Activated CD4-positive, alpha-beta memory T cell treated with anti-CD3 and anti-CD28 coated beads, Interleukin-2, amount 10 ng/mL, durations not matched to agents 7 days and 5 days (primary cell): Measurements from ENCODE around the gene POMT1. TPM values are rescaled to one million over a fixed set of nuclear protein-coding genes. Genes with fewer than 3 reads are reported as not detected.
A peak's percentile ranks its signal among the peaks of the same experiment; 100 is the strongest.

Experiments used
- CTCF ChIA-PET: fragments of 350-600 bp; sonication (Branson Sonifier 250); formaldehyde crosslinking; loops from one replicate; lab custom pipeline; 2021; ENCODE audit warnings: antibody characterized with exemption, inconsistent platforms; lab: Charles Lee
- POLR2A ChIA-PET: fragments of 350-600 bp; sonication (Branson Sonifier 250); formaldehyde crosslinking; loops from one replicate; lab custom pipeline; 2021; ENCODE audit warnings: antibody characterized with exemption; lab: Charles Lee
- DNase-seq: peaks from one replicate; pipeline ENCODE4 v3.0.0-alpha.2; 2020
- H3K27ac Mint-ChIP-seq: one replicate; pipeline ENCODE4 v1.8.0; 2021; ENCODE audit warnings: mild to moderate bottlenecking, mixed read lengths
- H3K27me3 Mint-ChIP-seq: one replicate; pipeline ENCODE4 v1.8.0; 2021; ENCODE audit warnings: mixed read lengths
- H3K36me3 Mint-ChIP-seq: one replicate; pipeline ENCODE4 v1.8.0; 2021; ENCODE audit warnings: low read depth, mixed read lengths
- H3K4me1 Mint-ChIP-seq: one replicate; pipeline ENCODE4 v1.8.0; 2021; ENCODE audit warnings: mixed read lengths
- H3K4me3 Mint-ChIP-seq: one replicate; pipeline ENCODE4 v1.8.0; 2021; ENCODE audit warnings: mild to moderate bottlenecking, mixed read lengths
- H3K9me3 Mint-ChIP-seq: one replicate; pipeline ENCODE4 v1.8.0; 2021; ENCODE audit warnings: mixed read lengths
- total RNA-seq, 2 experiments: library from RNA; stranded (reverse); gene quantifications; one replicate each; pipeline ENCODE4 v1.2.3, GENCODE V29; 2021

POMT1 gene
- total RNA-seq, 2 experiments from 2014 or later: 52.5 to 53.8 TPM

DNA sequence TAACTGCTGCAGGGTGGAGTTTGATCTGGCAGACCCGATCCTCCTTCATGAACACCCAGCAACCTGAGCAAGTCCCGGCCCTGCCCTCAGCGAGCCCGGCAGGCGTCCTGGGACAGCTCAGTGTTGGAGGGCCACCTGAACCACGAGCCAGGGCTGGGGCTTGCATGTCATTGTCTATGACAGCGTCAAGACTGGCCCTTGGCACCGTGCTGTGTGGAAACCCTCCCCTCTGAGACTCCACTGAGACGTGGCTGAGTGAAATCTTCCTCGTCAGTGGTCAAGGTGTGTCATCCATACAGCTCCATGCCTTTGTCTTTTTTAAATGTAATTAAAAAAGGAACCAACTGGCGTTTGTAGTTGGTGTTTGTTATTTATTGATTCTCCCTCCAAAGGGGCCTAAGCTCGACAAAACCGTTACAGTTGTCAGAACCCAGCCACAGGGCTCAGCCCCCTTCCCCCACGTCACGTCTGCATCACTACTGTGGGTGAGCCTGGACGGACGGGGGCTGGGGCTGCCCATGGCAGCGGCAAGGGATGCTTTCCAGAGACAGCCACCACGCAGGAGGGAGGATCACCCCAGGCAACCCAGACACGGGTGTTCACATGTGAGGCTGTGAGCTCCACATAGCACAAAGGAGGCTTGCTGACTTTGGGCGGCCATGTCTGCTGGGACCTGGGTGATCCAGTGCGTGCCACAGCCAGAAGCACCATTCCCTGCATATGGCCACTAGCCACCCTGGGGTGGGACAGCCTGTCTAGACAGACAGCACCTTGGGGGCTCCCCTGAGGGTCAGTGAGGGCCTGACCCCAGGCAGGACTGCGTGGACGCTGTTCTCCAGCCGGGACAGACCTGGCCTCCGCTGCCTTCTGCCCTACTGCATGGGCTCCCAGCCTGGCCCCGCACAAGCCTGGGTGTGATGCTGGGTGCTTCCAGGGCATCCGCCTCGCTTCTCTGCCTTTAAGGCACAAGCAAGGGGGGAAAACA lies 21.0 kb downstream of the POMT1 start:
- no peaks in the 10 kb centered on the region for H3K27me3 Mint-ChIP-seq
- H3K4me1 Mint-ChIP-seq: peaks cover 8% of the 10 kb centered on the region
- ChIA-PET CTCF (interaction anchor here (0.6 kb wide), 1 partner anchor 164 kb away, joined by 3 read pairs; no protein-coding TSS in a partner anchor), POLR2A (interaction anchor here (0.6 to 1.2 kb wide), 2 partner anchors 20 to 105 kb away, joined by 3 read pairs; no protein-coding TSS in a partner anchor)
- DNase-seq: no peak
- H3K9me3 Mint-ChIP-seq: no peaks in the 10 kb centered on the region
- H3K27ac Mint-ChIP-seq: no peak overlapping the region
- no peak overlapping the region for H3K4me3 Mint-ChIP-seq
- H3K36me3 Mint-ChIP-seq: peaks cover 60% of the 10 kb centered on the region

DNA sequence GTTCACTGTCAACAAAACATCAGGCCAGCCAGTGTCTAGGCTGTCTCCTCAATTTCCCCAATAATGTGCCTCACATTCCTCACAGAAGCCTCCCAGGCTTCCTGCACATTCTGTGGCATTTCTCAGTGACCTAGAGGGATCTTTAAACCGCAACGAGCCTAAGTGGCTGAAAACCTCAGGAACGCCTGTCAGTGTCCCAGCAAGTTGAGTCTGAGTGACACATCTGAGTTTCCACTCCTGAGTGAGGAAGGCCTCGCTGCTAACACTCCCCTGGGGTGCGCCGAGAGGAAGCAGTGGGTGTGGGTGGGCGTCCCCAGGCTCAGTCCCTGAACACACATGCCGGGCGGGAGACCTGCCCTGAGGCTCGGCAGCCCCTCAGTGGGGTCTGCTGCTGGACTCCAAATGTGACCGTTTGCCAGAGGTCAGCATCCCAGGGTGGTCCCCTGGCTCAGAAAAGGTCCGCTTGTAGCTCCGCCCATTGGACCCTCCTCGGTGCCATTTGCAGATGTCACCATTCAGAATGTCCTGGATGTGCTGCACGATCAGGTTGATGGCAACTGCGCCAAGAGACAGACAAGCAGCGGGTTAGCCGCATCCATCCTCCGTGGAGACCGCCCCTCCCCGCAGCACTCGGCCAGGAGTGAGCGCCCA lies 22.1 kb downstream of the POMT1 start:
- DNase-seq: no peak
- ChIA-PET POLR2A (interaction anchor here (0.9 to 1.6 kb wide), 2 partner anchors 9 to 152 kb away, joined by 3 read pairs; no protein-coding TSS in a partner anchor), CTCF (no interaction called here)
- H3K27me3 Mint-ChIP-seq: no peaks in the 10 kb centered on the region
- H3K4me1 Mint-ChIP-seq: peaks cover 13% of the 10 kb centered on the region
- no peak overlapping the region for H3K27ac Mint-ChIP-seq
- peaks cover 51% of the 10 kb centered on the region for H3K36me3 Mint-ChIP-seq
- no peak overlapping the region for H3K4me3 Mint-ChIP-seq
- H3K9me3 Mint-ChIP-seq: no peaks in the 10 kb centered on the region

GRCh38 chr9:131525643-131526565 lies 23.2 kb downstream of the POMT1 start:
- H3K27me3 Mint-ChIP-seq: no peaks in the 10 kb centered on the region
- H3K4me1 Mint-ChIP-seq: peaks cover 18% of the 10 kb centered on the region
- H3K36me3 Mint-ChIP-seq: peaks cover 45% of the 10 kb centered on the region
- CTCF ChIA-PET: no interaction called here
- no peaks in the 10 kb centered on the region for H3K9me3 Mint-ChIP-seq
- H3K27ac Mint-ChIP-seq: no peak overlapping the region
- POLR2A ChIA-PET: interaction anchor here (0.9 to 1.6 kb wide), 3 partner anchors 8 to 153 kb away, joined by 3 read pairs; no protein-coding TSS in a partner anchor
- DNase-seq: no peak
- no peak overlapping the region for H3K4me3 Mint-ChIP-seq

DNA sequence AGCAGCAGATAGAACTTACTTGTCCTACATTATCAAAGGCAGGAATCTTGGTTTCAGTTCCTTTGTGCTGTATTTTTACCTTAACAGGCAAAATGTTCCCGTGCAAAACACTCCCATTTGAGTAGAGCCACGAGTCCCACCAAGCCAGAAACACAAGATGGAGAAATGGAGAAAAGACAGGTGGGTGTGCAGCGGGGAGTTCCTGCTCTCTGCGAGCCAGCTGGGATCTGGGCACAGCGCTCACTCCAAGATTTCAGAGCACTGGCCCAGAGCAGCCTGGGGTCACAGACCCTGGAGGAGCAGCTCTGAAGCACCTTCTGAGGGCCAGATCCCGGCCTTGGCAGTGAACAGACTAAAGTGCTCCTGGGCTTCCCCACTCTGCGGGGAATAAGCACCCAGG lies 25.5 kb downstream of the POMT1 start:
- Mint-ChIP-seq H3K4me3 (peak overlapping the region; percentile 52), H3K9me3 (no peaks in the 10 kb centered on the region), H3K27ac (no peak overlapping the region), H3K4me1 (peaks cover 22% of the 10 kb centered on the region), H3K36me3 (peaks cover 34% of the 10 kb centered on the region), H3K27me3 (no peaks in the 10 kb centered on the region)
- POLR2A ChIA-PET: interaction anchor here (0.8 to 1.4 kb wide), 4 partner anchors 9 to 47 kb away, joined by 3 to 4 read pairs (median 4); partner anchors contain the start of gene POMT1
- no peak for DNase-seq
- CTCF ChIA-PET: interaction anchor here (1.0 kb wide), 1 partner anchor 178 kb away, joined by 3 read pairs; no protein-coding TSS in a partner anchor

DNA sequence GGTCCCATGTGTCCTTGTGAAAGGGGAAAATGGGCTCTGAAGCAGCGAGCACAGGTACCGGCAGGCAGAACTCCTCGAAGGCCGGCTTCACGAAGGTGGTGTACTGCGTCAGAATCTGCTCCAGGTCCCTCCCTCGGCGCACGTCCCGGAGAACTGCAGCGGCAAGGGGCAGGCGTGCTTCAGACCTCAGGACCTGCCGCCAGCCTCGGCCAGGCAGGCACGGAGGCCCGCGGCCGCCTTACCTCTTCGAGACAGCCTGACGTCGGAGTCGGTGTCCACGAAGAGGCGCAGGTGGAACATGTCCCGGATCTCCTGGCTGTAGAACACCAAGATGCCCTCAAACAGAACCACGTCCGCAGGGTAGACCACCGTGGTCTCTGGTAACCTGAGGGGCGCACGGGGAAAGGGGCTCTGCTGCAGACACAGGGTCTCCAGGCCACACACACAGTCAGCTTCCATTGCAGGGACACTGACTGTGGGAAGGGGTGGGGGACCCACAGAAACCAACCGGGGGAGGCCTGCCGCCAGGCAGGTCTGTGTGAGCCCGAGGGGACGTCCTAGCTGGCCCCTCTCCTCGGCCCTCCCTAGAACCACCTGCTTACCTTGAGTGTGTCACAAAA lies 26.3 kb downstream of the POMT1 start:
- CTCF ChIA-PET: no interaction called here
- H3K4me1 Mint-ChIP-seq: peaks cover 22% of the 10 kb centered on the region
- no peak overlapping the region for H3K27ac Mint-ChIP-seq
- no peaks in the 10 kb centered on the region for H3K9me3 Mint-ChIP-seq
- no peak overlapping the region for H3K4me3 Mint-ChIP-seq
- POLR2A ChIA-PET: interaction anchor here (1.1 to 1.4 kb wide), 3 partner anchors 10 to 26 kb away, joined by 3 to 4 read pairs (median 4); partner anchors contain the start of gene POMT1
- peaks cover 34% of the 10 kb centered on the region for H3K36me3 Mint-ChIP-seq
- H3K27me3 Mint-ChIP-seq: no peaks in the 10 kb centered on the region
- no peak for DNase-seq

- POLR2A ChIA-PET: interaction anchor here (1.1 kb wide), 1 partner anchor 10 kb away, joined by 4 read pairs; no protein-coding TSS in a partner anchor
- Mint-ChIP-seq H3K27me3 (no peaks in the 10 kb centered on the region), H3K27ac (peak overlapping the region; percentile 54), H3K4me3 (peak overlapping the region; percentile 73), H3K9me3 (no peaks in the 10 kb centered on the region), H3K4me1 (peaks cover 30% of the 10 kb centered on the region), H3K36me3 (peaks cover 27% of the 10 kb centered on the region)
- CTCF ChIA-PET: no interaction called here
- DNase-seq: no peak
Observed at GRCh38 chr9:131529597-131530545, 27.2 kb downstream of the POMT1 start.

GRCh38 chr9:131530546-131530919 lies 27.8 kb downstream of the POMT1 start:
- POLR2A ChIA-PET: no interaction called here
- Mint-ChIP-seq H3K27ac (peak overlapping the region; percentile 54), H3K4me1 (peaks cover 31% of the 10 kb centered on the region), H3K27me3 (no peaks in the 10 kb centered on the region), H3K9me3 (no peaks in the 10 kb centered on the region), H3K4me3 (peak overlapping the region; percentile 73), H3K36me3 (peaks cover 21% of the 10 kb centered on the region)
- no peak for DNase-seq
- CTCF ChIA-PET: no interaction called here

- Mint-ChIP-seq H3K36me3 (peaks cover 18% of the 10 kb centered on the region), H3K4me3 (peak within 1 kb of the TSS; percentile 73), H3K4me1 (peaks cover 31% of the 10 kb centered on the region), H3K27me3 (no peaks in the 10 kb centered on the region), H3K9me3 (no peaks in the 10 kb centered on the region), H3K27ac (peak within 1 kb of the TSS; percentile 54)
- POLR2A ChIA-PET: interaction anchor here (0.6 to 1.1 kb wide), 3 partner anchors 8 to 1729 kb away, joined by 3 to 4 read pairs (median 4); partner anchors contain the start of gene POMT1
- CTCF ChIA-PET: interaction anchor here (0.7 kb wide), 1 partner anchor 9 kb away, joined by 3 read pairs; no protein-coding TSS in a partner anchor
- peak; percentile 78 for DNase-seq
Observed at GRCh38 chr9:131530920-131531832, 28.5 kb downstream of the POMT1 start, which contains the start of gene UCK1. Gene UCK1 (minus strand): TSS chr9:131531263. CDS start chr9:131531174, 89 bp downstream.

GRCh38 chr9:131534721-131535237 lies 32.1 kb downstream of the POMT1 start:
- CTCF ChIA-PET: interaction anchor here (0.9 kb wide), 1 partner anchor 221 kb away, joined by 3 read pairs; no protein-coding TSS in a partner anchor
- H3K36me3 Mint-ChIP-seq: no peaks in the 10 kb centered on the region
- no peaks in the 10 kb centered on the region for H3K9me3 Mint-ChIP-seq
- no peaks in the 10 kb centered on the region for H3K27me3 Mint-ChIP-seq
- H3K4me3 Mint-ChIP-seq: no peak overlapping the region
- POLR2A ChIA-PET: no interaction called here
- peaks cover 28% of the 10 kb centered on the region for H3K4me1 Mint-ChIP-seq
- no peak for DNase-seq
- H3K27ac Mint-ChIP-seq: peak overlapping the region; percentile 8

- CTCF ChIA-PET: no interaction called here
- Mint-ChIP-seq H3K4me3 (no peak overlapping the region), H3K27ac (no peak overlapping the region), H3K4me1 (peaks cover 26% of the 10 kb centered on the region), H3K27me3 (no peaks in the 10 kb centered on the region), H3K36me3 (no peaks in the 10 kb centered on the region), H3K9me3 (peaks cover 2% of the 10 kb centered on the region)
- POLR2A ChIA-PET: no interaction called here
- DNase-seq: no peak
Observed at GRCh38 chr9:131537946-131538345, 35.2 kb downstream of the POMT1 start.
